Stomach (tissue), 9 donors: ENCODE measurements around the gene B3GNT9. TPM values are rescaled to one million over a fixed set of nuclear protein-coding genes. Genes with fewer than 3 reads are reported as not detected.
A peak's percentile ranks its signal among the peaks of the same experiment; 100 is the strongest.

Source experiments
- DNase-seq, 2 donors: peaks; one replicate each; pipeline versions ENCODE4 v3.0.0 to v3.0.0-alpha.2; 2013 to 2019
- H3K27ac ChIP-seq, 5 donors: fragments of 200-600 bp in 4 of 5; sonication (generic) in 4 of 5; one replicate each; pipeline ENCODE4 v1.5.1; 2013 to 2019; ENCODE audit warnings: mild to moderate bottlenecking in 1 of 5, moderate library complexity in 1 of 5
- H3K27me3 ChIP-seq, 3 donors: fragments of 200-600 bp; sonication (generic); one replicate each; pipeline ENCODE4 v1.5.1; 2017 to 2019; ENCODE audit warnings: mixed run types in 1 of 3
- H3K36me3 ChIP-seq, 4 donors: fragments of 200-600 bp; sonication (generic); 1 replicate in 3 of 4; 2 replicates in 1 of 4; pipeline ENCODE4 v1.5.1; 2016 to 2019
- H3K4me1 ChIP-seq, 4 donors: fragments of 200-600 bp; sonication (generic); one replicate each; pipeline ENCODE4 v1.5.1; 2016 to 2019
- H3K4me3 ChIP-seq, 4 donors: fragments of 200-600 bp; sonication (generic) in 3 of 4; one replicate each; pipeline ENCODE4 v1.5.1; 2016 to 2019; ENCODE audit warnings: mild to moderate bottlenecking in 1 of 4
- H3K9me3 ChIP-seq, 4 donors: fragments of 200-600 bp; sonication (generic); one replicate each; pipeline ENCODE4 v1.5.1; 2016 to 2019
- CTCF ChIP-seq, 7 experiments: fragments of 450-650 bp in 4 of 7; fragments of 200-600 bp in 3 of 7; sonication (generic) in 3 of 7; IDR thresholded peaks; one replicate each; pipeline ENCODE4 v1.5.1; 2016 to 2019; ENCODE audit warnings: antibody characterized with exemption in 7 of 7, control low read depth in 2 of 7, mild to moderate bottlenecking in 1 of 7
- EP300 ChIP-seq: sonication (generic); formaldehyde crosslinking; IDR thresholded peaks from one replicate; pipeline ENCODE4 v1.6.1; 2017; ENCODE audit warnings: antibody characterized with exemption
- POLR2A ChIP-seq, 4 donors: fragments of 450-650 bp; IDR thresholded peaks; one replicate each; pipeline ENCODE4 v1.6.1; 2016; ENCODE audit warnings: antibody characterized with exemption in 4 of 4, control low read depth in 2 of 4, mild to moderate bottlenecking in 1 of 4, moderate library complexity in 1 of 4
- POLR2AphosphoS5 ChIP-seq, 3 donors: sonication (generic); formaldehyde crosslinking; IDR thresholded peaks; one replicate each; pipeline ENCODE4 v1.6.1; 2016; ENCODE audit warnings: antibody characterized with exemption in 3 of 3
- WGBS, 5 donors: extraction: QIAGEN DNeasy Blood & Tissue Kit in 3 of 5; methylation state at CpG; one replicate each; pipeline versions ENCODE4 v1.1.5 to v1.1.7; 2013 to 2018; 5-methylcytosine and 5-hydroxymethylcytosine counted together
- intact Hi-C: fragments of 100-400 bp; cut with DNase I; formaldehyde crosslinking; loops from one replicate; pipeline ENCODE4 v1.15.1; 2023; ENCODE audit warnings: low total_unique reads
- polyA plus RNA-seq, 3 donors: library from polyadenylated mRNA; stranded (reverse); fragments of 200-250 nt; gene quantifications; one replicate each; pipeline ENCODE4 v1.2.3, GENCODE V29; 2013
- total RNA-seq, 5 donors: library from RNA; depleted of rRNA; stranded (reverse); fragments of >200 nt; gene quantifications; one replicate each; pipeline versions ENCODE4 v1.1.0 to v1.2.3, GENCODE V29; 2014 to 2016
- donor health status: healthy with polysubstance abuse.
- donor health status: Bipolar disorder and iron deficiency.
- donor health status: healthy.

B3GNT9 gene
- total and polyA plus RNA-seq, 8 donors: 0.58 to 11.2 (median 4.2) TPM

GRCh38 chr16:67170168-67170948, 19.6 kb upstream of the B3GNT9 start, which contains the start of gene NOL3:
Gene NOL3, plus strand, starts transcription at chr16:67170538.
- H3K4me1 ChIP-seq: peaks cover 43 to 69% (median 58%) of the 10 kb centered on the region in 4 donors

GRCh38 chr16:67169642-67170167, 18.9 kb upstream of the B3GNT9 start:
- no peaks in the 10 kb centered on the region for H3K9me3 ChIP-seq
- peak in 3 of 7 experiments; percentile 18 to 37 (median 30) for TF ChIP-seq CTCF (IDR thresholded peaks at IDR 0.05)
- TF ChIP-seq EP300: no peak
- DNase-seq: peak in 1 of 2 donors; percentile 70
- WGBS, 5 donors: 10 to 19% (median 18%) methylated on average over 22 to 24 of the region's 24 CpGs
- H3K27ac ChIP-seq: peak overlapping the region; percentile 47 to 91 (median 88)
- H3K4me3 ChIP-seq: peak overlapping the region; percentile 43 to 55 (median 49)
- peaks cover 46 to 69% (median 60%) of the 10 kb centered on the region in 4 donors for H3K4me1 ChIP-seq
- no peaks in the 10 kb centered on the region for H3K36me3 ChIP-seq
- intact Hi-C loops: no loop called here
- peaks cover 0 to 62% (median 9%) of the 10 kb centered on the region in 3 donors for H3K27me3 ChIP-seq

More at GRCh38 chr16:67170168-67170948, 19.6 kb upstream of the B3GNT9 start, which contains the start of gene NOL3:
- TF ChIP-seq EP300 (no peak), POLR2A (IDR thresholded peaks at IDR 0.05) (no peak), POLR2AphosphoS5 (IDR thresholded peaks at IDR 0.05) (peak in 2 of 3 donors; percentile 42 to 51)
- Histone ChIP-seq H3K36me3 (peaks cover 0 to 2% (median 0%) of the 10 kb centered on the region in 4 donors), H3K27ac (peak within 1 kb of the TSS; percentile 85 to 91 (median 88)), H3K4me3 (peak within 1 kb of the TSS; percentile 43 to 55 (median 49)), H3K9me3 (no peaks in the 10 kb centered on the region), H3K27me3 (peaks cover 0 to 59% (median 3%) of the 10 kb centered on the region in 3 donors)
- intact Hi-C loops: no loop called here
- WGBS, 5 donors: 1 to 4% (median 2%) methylated on average over 15 to 50 of the region's 50 CpGs
- DNase-seq: peak; percentile 84 to 88

GRCh38 chr16:67169011-67169451, 18.2 kb upstream of the B3GNT9 start:
- DNase-seq: no peak
- Histone ChIP-seq H3K36me3 (no peaks in the 10 kb centered on the region), H3K27me3 (peaks cover 0 to 62% (median 12%) of the 10 kb centered on the region in 3 donors), H3K27ac (peak overlapping the region in 4 of 5 donors; percentile 86 to 91 (median 88)), H3K9me3 (no peaks in the 10 kb centered on the region), H3K4me3 (no peak overlapping the region), H3K4me1 (peaks cover 46 to 69% (median 60%) of the 10 kb centered on the region in 4 donors)
- TF ChIP-seq CTCF (IDR thresholded peaks at IDR 0.05) (no peak), EP300 (no peak), POLR2A (IDR thresholded peaks at IDR 0.05) (no peak), POLR2AphosphoS5 (IDR thresholded peaks at IDR 0.05) (no peak)
- WGBS, 5 donors: 44 to 71% (median 69%) methylated on average over 4 to 9 of the region's 9 CpGs
- intact Hi-C loops: no loop called here

GRCh38 chr16:67167588-67167987, 16.8 kb upstream of the B3GNT9 start:
- peaks cover 49 to 71% (median 63%) of the 10 kb centered on the region in 4 donors for H3K4me1 ChIP-seq
- DNase-seq: no peak
- no peaks in the 10 kb centered on the region for H3K36me3 ChIP-seq
- TF ChIP-seq POLR2A (IDR thresholded peaks at IDR 0.05) (no peak), EP300 (no peak), CTCF (IDR thresholded peaks at IDR 0.05) (no peak)
- H3K27ac ChIP-seq: peak overlapping the region in 1 of 5 donors; percentile 14
- no peaks in the 10 kb centered on the region for H3K9me3 ChIP-seq
- H3K27me3 ChIP-seq: peaks cover 0 to 72% (median 25%) of the 10 kb centered on the region in 3 donors
- no peak overlapping the region for H3K4me3 ChIP-seq
- intact Hi-C loops: no loop called here
- WGBS, 5 donors: 83 to 95% (median 87%) methylated on average over 7 of the region's 7 CpGs
